ENCODE measurements around the gene OR5AN1. TPM values are rescaled to one million over a fixed set of nuclear protein-coding genes. Genes with fewer than 3 reads are reported as not detected.

The OR5AN1 gene
- not detected in 2 replicates for total RNA-seq

GRCh38 chr11:59358595-59358994 is at the start of gene OR5AN1:
TSS of gene OR5AN1 (plus strand) at chr11:59358895. CDS start at chr11:59364459, 5,564 bp downstream.

Other genes starting within 250 kb of the OR5AN1 start
- 32.3 and 40.8 TPM in 2 replicates for gene FAM111A, start 216.0 kb upstream of the OR5AN1 start, total RNA-seq
- gene DTX4, start 186.8 kb upstream of the OR5AN1 start, total RNA-seq, result 3.6 and 6.3 TPM in 2 replicates
- not detected in 2 replicates for gene MPEG1, start 146.0 kb upstream of the OR5AN1 start, total RNA-seq
- not detected in 2 replicates for gene OR5A2, start 67.5 kb downstream of the OR5AN1 start, total RNA-seq
- gene OR5A1, start 77.6 kb downstream of the OR5AN1 start, total RNA-seq, result not detected in 2 replicates
- not detected in 2 replicates for gene OR4D6, start 98.1 kb downstream of the OR5AN1 start, total RNA-seq
- not detected in 2 replicates for gene OR4D10, start 114.4 kb downstream of the OR5AN1 start, total RNA-seq
- not detected in 2 replicates for gene OR4D11, start 144.7 kb downstream of the OR5AN1 start, total RNA-seq
- not detected in 2 replicates for gene OR4D9, start 152.6 kb downstream of the OR5AN1 start, total RNA-seq

Data from smooth muscle cell of bladder (primary cell).